GM12874 (cell line): Measurements from ENCODE around the gene FRAS1.

Experiments used
- TF ChIP-seq, protein P1 (sequence below): IDR thresholded peaks from 2 replicates; pipeline ENCODE4 v1.5.1; 2011; ENCODE audit warnings: low read depth, mild to moderate bottlenecking, control low read depth, low read length, moderate library complexity; ENCODE audit not compliant: insufficient read depth

Gene FRAS1

DNA sequence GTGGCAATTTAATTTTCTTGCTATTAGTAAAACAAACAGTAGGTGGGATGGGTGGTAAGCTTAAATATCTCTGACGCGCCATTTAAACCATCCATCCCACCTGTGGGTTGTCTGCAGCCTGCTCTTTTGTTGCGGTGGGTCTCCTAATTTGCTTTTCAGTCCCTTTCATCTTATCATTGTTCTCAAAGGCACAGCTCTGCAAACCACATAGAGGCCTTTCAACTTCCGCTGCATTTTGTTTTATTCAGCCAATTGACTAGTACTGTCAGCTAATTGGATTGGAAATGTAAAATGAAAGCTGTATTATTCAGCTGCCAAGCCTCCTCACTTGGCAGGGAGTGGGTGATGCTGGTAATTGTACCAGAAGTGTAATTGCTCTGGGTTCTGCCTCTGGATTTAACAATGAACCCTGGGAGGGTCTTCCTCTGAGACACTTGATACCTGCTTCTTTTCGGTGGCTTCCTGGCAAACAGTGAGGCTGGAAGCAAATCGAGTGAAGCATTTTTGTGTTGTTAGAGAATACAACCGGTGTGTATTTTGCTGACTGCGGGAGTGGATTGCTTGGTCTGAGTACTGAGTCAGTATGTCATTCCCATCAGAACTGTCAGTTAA is 165.6 kb downstream of the FRAS1 start:
- TF ChIP-seq, protein P1, sequence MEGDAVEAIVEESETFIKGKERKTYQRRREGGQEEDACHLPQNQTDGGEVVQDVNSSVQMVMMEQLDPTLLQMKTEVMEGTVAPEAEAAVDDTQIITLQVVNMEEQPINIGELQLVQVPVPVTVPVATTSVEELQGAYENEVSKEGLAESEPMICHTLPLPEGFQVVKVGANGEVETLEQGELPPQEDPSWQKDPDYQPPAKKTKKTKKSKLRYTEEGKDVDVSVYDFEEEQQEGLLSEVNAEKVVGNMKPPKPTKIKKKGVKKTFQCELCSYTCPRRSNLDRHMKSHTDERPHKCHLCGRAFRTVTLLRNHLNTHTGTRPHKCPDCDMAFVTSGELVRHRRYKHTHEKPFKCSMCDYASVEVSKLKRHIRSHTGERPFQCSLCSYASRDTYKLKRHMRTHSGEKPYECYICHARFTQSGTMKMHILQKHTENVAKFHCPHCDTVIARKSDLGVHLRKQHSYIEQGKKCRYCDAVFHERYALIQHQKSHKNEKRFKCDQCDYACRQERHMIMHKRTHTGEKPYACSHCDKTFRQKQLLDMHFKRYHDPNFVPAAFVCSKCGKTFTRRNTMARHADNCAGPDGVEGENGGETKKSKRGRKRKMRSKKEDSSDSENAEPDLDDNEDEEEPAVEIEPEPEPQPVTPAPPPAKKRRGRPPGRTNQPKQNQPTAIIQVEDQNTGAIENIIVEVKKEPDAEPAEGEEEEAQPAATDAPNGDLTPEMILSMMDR: no peak

GRCh38 chr4:78225236-78225635 is 168.1 kb downstream of the FRAS1 start:
- TF ChIP-seq, protein P1: no peak

DNA sequence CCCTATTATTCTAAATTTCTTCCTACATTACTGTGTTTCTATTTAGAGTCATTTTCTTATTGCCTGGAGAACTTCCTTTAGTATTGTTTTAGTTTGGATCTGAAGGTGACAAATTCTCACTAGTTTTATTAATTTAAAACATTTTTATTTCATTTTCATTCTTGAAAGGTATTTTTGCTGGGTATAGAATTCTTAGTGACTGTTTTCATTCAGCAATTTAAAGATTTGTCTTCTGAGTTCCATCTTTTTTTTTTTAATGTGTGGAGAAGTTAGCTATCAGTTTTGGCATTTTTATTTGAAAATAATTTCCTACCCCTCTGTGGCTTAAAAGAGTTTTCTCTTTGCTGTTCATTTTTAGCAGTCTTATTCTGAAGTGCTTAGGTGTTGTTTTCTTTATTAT is 169.2 kb downstream of the FRAS1 start:
- TF ChIP-seq, protein P1: no peak

DNA sequence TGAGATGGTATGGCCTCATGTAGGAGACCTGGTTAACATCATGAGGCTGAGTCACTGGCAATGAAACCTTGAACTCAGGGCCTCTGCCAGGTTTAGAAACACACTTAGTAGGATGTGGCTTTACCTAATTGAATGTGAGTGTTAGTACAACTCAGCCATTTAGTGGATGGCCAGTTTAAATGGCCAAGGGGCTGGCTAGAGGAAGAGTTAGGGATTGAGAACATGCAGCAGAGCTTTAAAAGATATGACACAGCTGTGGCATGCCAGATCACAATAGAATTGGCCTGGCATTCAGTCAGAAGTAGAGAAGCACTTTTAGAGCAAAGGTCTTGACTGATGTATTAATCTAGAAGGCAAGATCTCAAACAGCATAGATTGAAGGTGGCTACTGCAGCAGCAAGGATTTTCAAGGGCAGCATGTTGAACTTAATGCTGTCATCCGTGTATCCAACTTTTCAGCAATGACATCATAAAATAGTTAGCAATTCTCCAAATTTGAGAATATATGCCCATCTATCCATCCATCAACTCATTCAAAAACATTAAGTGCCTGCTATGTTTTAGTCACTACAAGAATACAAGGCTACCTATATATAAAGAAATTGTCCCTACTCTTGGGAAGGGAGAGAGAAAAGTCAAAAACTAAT is 170.4 kb downstream of the FRAS1 start:
- TF ChIP-seq, protein P1: no peak

DNA sequence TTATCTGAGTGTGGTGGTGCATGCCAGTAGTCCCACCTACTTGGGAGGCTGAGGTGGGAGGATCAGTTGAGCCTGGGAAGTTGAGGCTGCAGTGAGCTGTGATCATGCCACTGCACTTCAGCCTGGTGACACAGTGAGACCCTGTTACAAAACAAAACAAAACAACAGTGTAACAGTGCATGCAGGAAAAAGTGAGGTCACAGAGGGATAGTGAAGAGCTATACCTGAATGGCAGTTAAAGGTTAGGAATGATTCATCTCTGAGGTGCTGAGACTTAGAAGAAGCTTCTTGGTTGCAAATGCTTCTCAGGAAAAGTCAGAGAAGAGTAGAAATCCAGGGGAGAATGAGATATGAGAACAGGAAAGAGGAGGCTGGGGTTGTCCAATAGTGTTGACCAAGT is 178.7 kb downstream of the FRAS1 start:
- TF ChIP-seq, protein P1: no peak

GRCh38 chr4:78237360-78237759 is 180.2 kb downstream of the FRAS1 start:
- TF ChIP-seq, protein P1: no peak

- TF ChIP-seq, protein P1: no peak
Measured at GRCh38 chr4:78242071-78242470, 184.9 kb downstream of the FRAS1 start.
